Measurements from ENCODE around the gene FOXP1.

- no peak for TF ChIP-seq POLR2AphosphoS5 (IDR thresholded peaks at IDR 0.05; ENCODE audit: low read depth, low read length)
- no peak for TF ChIP-seq POLR2A (IDR thresholded peaks at IDR 0.05; ENCODE audit: low read depth, low read length)
These were observed 581.2 kb downstream of the FOXP1 start for GRCh38 chr3:71002298-71002697.

Measured in GM12892 (cell line).